A549 (cell line): Measurements from ENCODE around the gene PDE8A.

Source experiments
- CTCF ChIP-seq: fragments of >200 bp; sonication (Bioruptor Twin); formaldehyde crosslinking; IDR thresholded peaks from 3 replicates; pipeline ENCODE4 v1.5.1; 2016
- MAZ ChIP-seq: fragments of 150-350 bp; IDR thresholded peaks from 2 replicates; pipeline ENCODE4 v1.6.1; 2014; ENCODE audit warnings: antibody characterized with exemption, low read depth, low read length, borderline replicate concordance
- POLR2A ChIP-seq: IDR thresholded peaks from 2 replicates; pipeline ENCODE4 v1.6.1; 2012; ENCODE audit warnings: mild to moderate bottlenecking, low read length

GRCh38 chr15:85033148-85033547 lies 51.5 kb downstream of the PDE8A start:
- TF ChIP-seq POLR2A (no peak), CTCF (no peak), MAZ (no peak)
